ENCODE measurements around the gene DDX28. TPM values are rescaled to one million over a fixed set of nuclear protein-coding genes. Genes with fewer than 3 reads are reported as not detected.
A peak's percentile ranks its signal among the peaks of the same experiment; 100 is the strongest.

DDX28 gene
- total and polyA plus RNA-seq, 2 donors (not counting 3 experiments of a cell fraction or from before 2014, with no cell fraction given) = 8.4 to 12.5 TPM

DNA sequence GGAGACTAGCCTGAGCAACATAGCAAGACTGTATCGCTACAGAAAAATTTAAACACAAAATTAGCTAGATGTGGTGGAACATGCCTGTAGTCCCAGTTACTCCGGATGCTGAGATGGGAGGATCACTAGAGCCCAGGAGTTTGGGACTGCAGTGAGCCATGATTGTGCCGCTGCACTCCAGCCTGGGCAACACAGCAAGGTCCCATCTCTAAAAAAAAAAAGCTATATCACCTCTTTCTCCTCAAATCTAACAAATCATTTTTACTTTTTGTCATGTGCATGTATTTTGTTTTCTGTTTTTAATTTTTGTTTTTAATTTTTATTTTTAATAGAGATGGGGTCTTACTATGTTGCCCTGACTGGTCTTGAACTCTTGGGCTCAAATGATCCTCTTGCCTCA lies 6.0 kb upstream of the DDX28 start:
- no peak overlapping the region for H3K27ac ChIP-seq (ENCODE audit: insufficient read depth, low read depth, low read length)

GRCh38 chr16:68022278-68022727 lies 729 bp downstream of the DDX28 start:
- no peak for FAIRE-seq
- dilution Hi-C loops (cut with MboI; ENCODE audit: extremely low pct_ligation_motif_present, low sequenced_read_pairs) = no loop called here
- no TSS peak for BruUV-seq (replicated peaks)

More for the DNA sequence above, 6.0 kb upstream of the DDX28 start:
- Histone ChIP-seq H4K20me1 (replicated peaks; ENCODE audit: control insufficient read depth, extremely low read depth, insufficient read depth, low read length) (no peaks in the 10 kb centered on the region), H2AFZ (ENCODE audit: low read depth, low read length) (no peak overlapping the region), H3K36me3 (ENCODE audit: control insufficient read depth in 2 of 2, extremely low read depth in 1 of 2, insufficient read depth in 2 of 2, low read length in 2 of 2) (peaks cover 0 to 5% of the 10 kb centered on the region in 2 experiments), H3K9ac (replicated peaks; ENCODE audit: extremely low read depth, insufficient read depth, low read length) (no peak overlapping the region), H3K4me1 (ENCODE audit: control insufficient read depth, extremely low read depth, insufficient read depth, low read length) (no peaks in the 10 kb centered on the region), H3K9me1 (replicated peaks; ENCODE audit: control insufficient read depth, extremely low read depth, insufficient read depth, low read length) (no peaks in the 10 kb centered on the region), H3K9me3 (replicated peaks; ENCODE audit: control insufficient read depth, insufficient read depth, low read length) (no peaks in the 10 kb centered on the region), H3K79me2 (ENCODE audit: control insufficient read depth, insufficient read depth, low read length) (peaks cover 3% of the 10 kb centered on the region), H3K4me2 (ENCODE audit: insufficient read depth, low read length) (no peak overlapping the region), H3K27me3 (ENCODE audit: control insufficient read depth in 2 of 2, insufficient read depth in 2 of 2, low read length in 2 of 2) (no peaks in the 10 kb centered on the region), H3K4me3 (replicated peaks in 1 of 3; ENCODE audit: insufficient read depth in 1 of 3, low read depth in 1 of 3, low read length in 3 of 3) (no peak overlapping the region)
- ChIA-PET POLR2A (no interaction called here), CTCF (interaction anchor here (0.6 to 4.3 kb wide), 4 partner anchors 10 to 93 kb away, joined by 3 to 28 read pairs (median 3); no protein-coding TSS in a partner anchor)
- FAIRE-seq = no peak
- intact Hi-C loops (cut with micrococcal nuclease) = no loop called here
- dilution Hi-C loops (cut with MboI; ENCODE audit: extremely low pct_ligation_motif_present, low sequenced_read_pairs) = no loop called here
- no peak for TF ChIP-seq MYC (IDR thresholded peaks at IDR 0.05; ENCODE audit: low read depth, low read length)
- no TSS peak for BruUV-seq (replicated peaks)
- DNase-seq (ENCODE audit: low read depth, low spot score) = no peak

More at GRCh38 chr16:68022278-68022727, 729 bp downstream of the DDX28 start:
- Histone ChIP-seq H3K79me2 (ENCODE audit: control insufficient read depth, insufficient read depth, low read length) (peaks cover 28% of the 10 kb centered on the region), H3K4me3 (replicated peaks in 1 of 3; ENCODE audit: insufficient read depth in 1 of 3, low read depth in 1 of 3, low read length in 3 of 3) (peak overlapping the region; percentile 84 to 94 (median 92)), H3K27me3 (ENCODE audit: control insufficient read depth in 2 of 2, insufficient read depth in 2 of 2, low read length in 2 of 2) (no peaks in the 10 kb centered on the region), H3K9me1 (replicated peaks; ENCODE audit: control insufficient read depth, extremely low read depth, insufficient read depth, low read length) (no peaks in the 10 kb centered on the region), H2AFZ (ENCODE audit: low read depth, low read length) (peak overlapping the region; percentile 75), H4K20me1 (replicated peaks; ENCODE audit: control insufficient read depth, extremely low read depth, insufficient read depth, low read length) (no peaks in the 10 kb centered on the region), H3K36me3 (ENCODE audit: control insufficient read depth in 2 of 2, extremely low read depth in 1 of 2, insufficient read depth in 2 of 2, low read length in 2 of 2) (peaks cover 0 to 2% of the 10 kb centered on the region in 2 experiments), H3K9me3 (replicated peaks; ENCODE audit: control insufficient read depth, insufficient read depth, low read length) (no peaks in the 10 kb centered on the region), H3K27ac (ENCODE audit: insufficient read depth, low read depth, low read length) (peak overlapping the region; percentile 56), H3K4me1 (ENCODE audit: control insufficient read depth, extremely low read depth, insufficient read depth, low read length) (peaks cover 14% of the 10 kb centered on the region), H3K4me2 (ENCODE audit: insufficient read depth, low read length) (peak overlapping the region; percentile 69), H3K9ac (replicated peaks; ENCODE audit: extremely low read depth, insufficient read depth, low read length) (peak overlapping the region; percentile 90)
- DNase-seq (ENCODE audit: low read depth, low spot score) = no peak
- intact Hi-C loops (cut with micrococcal nuclease) = loop anchor here (2.0 kb wide), 1 partner anchor 62 kb away; the partner anchor contains the start of gene NFATC3
- CTCF ChIA-PET = interaction anchor here (0.5 to 2.3 kb wide), 8 partner anchors 14 to 254 kb away, joined by 3 to 13 read pairs (median 4); no protein-coding TSS in a partner anchor
- TF ChIP-seq POLR2AphosphoS5 (IDR thresholded peaks at IDR 0.05; ENCODE audit: insufficient read depth, low read depth, low read length) (no peak), GATA2 (IDR thresholded peaks at IDR 0.05; ENCODE audit: insufficient read depth, insufficient read length, low read depth, low read length) (no peak), JUN (IDR thresholded peaks at IDR 0.05; ENCODE audit: borderline replicate concordance, insufficient read depth, insufficient read length, low read depth) (no peak), EZH2 (IDR thresholded peaks at IDR 0.05; ENCODE audit: borderline replicate concordance, low read depth, low read length, severe bottlenecking) (no peak), MYC (IDR thresholded peaks at IDR 0.05; ENCODE audit: low read depth, low read length) (no peak), FOS (IDR thresholded peaks at IDR 0.05; ENCODE audit: borderline replicate concordance, insufficient read depth, low read length) (no peak), POLR2A (IDR thresholded peaks at IDR 0.05; ENCODE audit: low read depth, low read length) (no peak)
- TF ChIP-seq, protein P1, sequence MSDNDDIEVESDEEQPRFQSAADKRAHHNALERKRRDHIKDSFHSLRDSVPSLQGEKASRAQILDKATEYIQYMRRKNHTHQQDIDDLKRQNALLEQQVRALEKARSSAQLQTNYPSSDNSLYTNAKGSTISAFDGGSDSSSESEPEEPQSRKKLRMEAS (IDR thresholded peaks at IDR 0.05; ENCODE audit: insufficient read depth, insufficient read length) = no peak
- POLR2A ChIA-PET = no interaction called here
